HAP-1 (cell line): Measurements from ENCODE around the gene STX11.

Experiments used
- DNase-seq, 2 experiments: peaks; one replicate each; pipeline ENCODE4 v3.0.0-alpha.2; 2016 to 2020; ENCODE audit warnings: low spot score in 2 of 2
- H3K27me3 ChIP-seq: fragments of 250-450 bp; sonication (Bioruptor Pico); 2 replicates; pipeline ENCODE4 v1.5.1; 2020; ENCODE audit warnings: low read depth, mild to moderate bottlenecking, moderate library complexity
- H3K36me3 ChIP-seq: fragments of 250-450 bp; sonication (Bioruptor Pico); replicated peaks from 2 replicates; pipeline ENCODE4 v1.5.1; 2020; ENCODE audit warnings: mild to moderate bottlenecking
- H3K4me1 ChIP-seq: fragments of 250-450 bp; sonication (Bioruptor Pico); 2 replicates; pipeline ENCODE4 v1.5.1; 2020; ENCODE audit warnings: mild to moderate bottlenecking
- H3K4me3 ChIP-seq: fragments of 250-450 bp; sonication (Bioruptor Pico); 2 replicates; pipeline ENCODE4 v1.5.1; 2020; ENCODE audit warnings: mild to moderate bottlenecking, moderate library complexity
- H3K9me3 ChIP-seq: fragments of 250-450 bp; sonication (Bioruptor Pico); 2 replicates; pipeline ENCODE4 v1.5.1; 2020; ENCODE audit warnings: mild to moderate bottlenecking, moderate library complexity
- in situ Hi-C: fragments of 300-500 bp; cut with MboI; formaldehyde crosslinking; loops from 3 replicates; pipeline ENCODE4 v1.14.3; 2020; ENCODE audit warnings: low sequenced_read_pairs, inconsistent platforms, mixed read lengths

Gene STX11

GRCh38 chr6:144149558-144149893 lies 791 bp upstream of the STX11 start:
- H3K27me3 ChIP-seq, result no peaks in the 10 kb centered on the region; the same call in 1 of the 2 replicates
- peak overlapping the region; percentile 53 for H3K4me3 ChIP-seq
- in situ Hi-C loops, result no loop called here
- DNase-seq, result no peak
- no peaks in the 10 kb centered on the region for H3K36me3 ChIP-seq
- H3K9me3 ChIP-seq, result no peaks in the 10 kb centered on the region
- H3K4me1 ChIP-seq, result no peaks in the 10 kb centered on the region

GRCh38 chr6:144150710-144151657 lies 667 bp downstream of the STX11 start:
- no peaks in the 10 kb centered on the region for H3K4me1 ChIP-seq
- peak; percentile 42 to 67 for DNase-seq
- H3K9me3 ChIP-seq, result no peaks in the 10 kb centered on the region
- no peaks in the 10 kb centered on the region for H3K36me3 ChIP-seq
- H3K4me3 ChIP-seq, result peak overlapping the region; percentile 53
- no peaks in the 10 kb centered on the region; the same call in 1 of the 2 replicates for H3K27me3 ChIP-seq
- in situ Hi-C loops, result no loop called here

- H3K36me3 ChIP-seq, result no peaks in the 10 kb centered on the region
- no peaks in the 10 kb centered on the region; the same call in 1 of the 2 replicates for H3K27me3 ChIP-seq
- H3K4me3 ChIP-seq, result no peak overlapping the region
- DNase-seq, result no peak
- peaks cover 5% of the 10 kb centered on the region for H3K4me1 ChIP-seq
- in situ Hi-C loops, result no loop called here
- H3K9me3 ChIP-seq, result no peaks in the 10 kb centered on the region
Measured at GRCh38 chr6:144152334-144152900, 2.1 kb downstream of the STX11 start.

DNA sequence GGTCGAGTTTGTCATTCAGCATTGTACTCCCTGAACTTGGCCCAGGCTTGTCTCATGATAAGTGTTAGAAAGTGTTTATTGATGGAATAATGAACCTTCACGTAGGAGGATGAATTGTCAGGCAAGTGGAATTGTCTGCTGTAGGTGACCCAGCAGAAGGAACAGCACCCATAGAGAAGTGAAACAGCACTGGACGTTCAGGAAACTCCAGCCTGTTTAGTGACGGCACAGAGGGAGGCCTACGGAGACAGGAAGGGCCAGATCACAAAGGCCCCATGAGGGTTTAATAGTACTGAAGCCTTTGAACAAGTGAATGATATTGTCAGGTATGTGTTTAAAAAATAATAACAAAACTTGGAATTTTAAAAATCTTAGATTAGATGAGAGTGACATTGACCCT lies 2.9 kb downstream of the STX11 start:
- Histone ChIP-seq H3K4me1 (peaks cover 5% of the 10 kb centered on the region), H3K36me3 (no peaks in the 10 kb centered on the region), H3K4me3 (no peak overlapping the region), H3K9me3 (no peaks in the 10 kb centered on the region), H3K27me3 (no peaks in the 10 kb centered on the region; the same call in 1 of the 2 replicates)
- DNase-seq, result no peak
- in situ Hi-C loops, result no loop called here

GRCh38 chr6:144153971-144154370 lies 3.7 kb downstream of the STX11 start:
- DNase-seq, result no peak
- Histone ChIP-seq H3K27me3 (no peaks in the 10 kb centered on the region), H3K9me3 (no peaks in the 10 kb centered on the region), H3K36me3 (no peaks in the 10 kb centered on the region), H3K4me3 (no peak overlapping the region), H3K4me1 (peaks cover 5% of the 10 kb centered on the region)
- in situ Hi-C loops, result no loop called here

DNA sequence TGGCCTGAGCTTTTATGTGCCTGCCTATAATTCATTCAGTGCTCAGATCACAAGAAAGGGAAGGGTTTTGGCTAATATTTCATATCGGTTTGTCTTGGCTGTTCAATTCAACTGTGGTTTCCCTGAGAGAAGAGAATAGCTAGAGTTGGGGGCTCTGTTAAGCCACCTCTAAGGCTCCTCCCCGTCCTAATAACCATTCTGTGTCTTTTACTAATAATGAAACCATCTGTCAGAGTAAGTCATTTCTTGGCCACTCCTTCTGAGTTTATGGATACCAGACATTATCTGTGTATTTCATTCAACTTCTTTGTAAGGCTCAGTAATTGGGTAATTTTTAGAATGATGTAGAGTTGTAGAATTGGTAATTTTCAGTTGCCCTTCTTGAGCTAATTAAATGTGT lies 5.2 kb downstream of the STX11 start:
- H3K4me3 ChIP-seq, result no peak overlapping the region
- H3K27me3 ChIP-seq, result no peaks in the 10 kb centered on the region
- in situ Hi-C loops, result no loop called here
- DNase-seq, result no peak
- H3K4me1 ChIP-seq, result peaks cover 5% of the 10 kb centered on the region
- no peaks in the 10 kb centered on the region for H3K9me3 ChIP-seq
- H3K36me3 ChIP-seq, result no peaks in the 10 kb centered on the region

GRCh38 chr6:144156338-144156737 lies 6.0 kb downstream of the STX11 start:
- Histone ChIP-seq H3K36me3 (no peaks in the 10 kb centered on the region), H3K4me1 (peaks cover 5% of the 10 kb centered on the region), H3K27me3 (no peaks in the 10 kb centered on the region), H3K4me3 (no peak overlapping the region), H3K9me3 (no peaks in the 10 kb centered on the region)
- in situ Hi-C loops, result no loop called here
- DNase-seq, result no peak

- peak in 1 of 2 experiments; percentile 15 for DNase-seq
- H3K36me3 ChIP-seq, result no peaks in the 10 kb centered on the region
- H3K9me3 ChIP-seq, result no peaks in the 10 kb centered on the region
- H3K4me3 ChIP-seq, result no peak overlapping the region
- in situ Hi-C loops, result no loop called here
- peaks cover 5% of the 10 kb centered on the region for H3K4me1 ChIP-seq
- H3K27me3 ChIP-seq, result no peaks in the 10 kb centered on the region
Measured at GRCh38 chr6:144156991-144157390, 6.7 kb downstream of the STX11 start.

GRCh38 chr6:144158133-144158532 lies 7.8 kb downstream of the STX11 start:
- no peaks in the 10 kb centered on the region; the same call in 1 of the 2 replicates for H3K27me3 ChIP-seq
- peak in 1 of 2 experiments; percentile 4 for DNase-seq
- in situ Hi-C loops, result no loop called here
- H3K4me1 ChIP-seq, result peaks cover 5% of the 10 kb centered on the region
- H3K9me3 ChIP-seq, result no peaks in the 10 kb centered on the region
- H3K4me3 ChIP-seq, result no peak overlapping the region
- H3K36me3 ChIP-seq, result no peaks in the 10 kb centered on the region

DNA sequence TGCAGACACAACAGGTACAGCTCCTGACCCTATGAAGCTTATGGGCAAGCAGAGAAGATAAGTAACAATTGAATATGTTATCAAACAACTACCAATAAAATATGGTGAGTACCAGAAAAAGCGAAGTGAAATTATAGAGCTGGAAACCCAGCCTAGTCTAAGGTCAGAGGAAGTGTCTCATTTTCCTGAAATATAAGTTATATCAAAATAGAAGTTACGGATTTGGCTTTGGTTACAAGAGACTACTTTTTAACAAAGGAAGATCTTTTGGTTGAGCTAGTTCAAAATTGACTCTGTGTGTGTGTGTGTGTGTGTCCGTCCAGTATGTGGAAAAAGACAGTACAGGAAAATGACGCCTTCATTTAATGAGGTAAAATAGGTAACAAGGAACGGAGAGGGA lies 8.9 kb downstream of the STX11 start:
- in situ Hi-C loops, result no loop called here
- H3K36me3 ChIP-seq, result no peaks in the 10 kb centered on the region
- no peak for DNase-seq
- no peaks in the 10 kb centered on the region; the same call in 1 of the 2 replicates for H3K27me3 ChIP-seq
- H3K9me3 ChIP-seq, result no peaks in the 10 kb centered on the region
- peaks cover 5% of the 10 kb centered on the region for H3K4me1 ChIP-seq
- no peak overlapping the region for H3K4me3 ChIP-seq

- H3K36me3 ChIP-seq, result no peaks in the 10 kb centered on the region
- H3K27me3 ChIP-seq, result no peaks in the 10 kb centered on the region; the same call in 1 of the 2 replicates
- H3K9me3 ChIP-seq, result no peaks in the 10 kb centered on the region
- H3K4me3 ChIP-seq, result no peak overlapping the region
- peaks cover 5% of the 10 kb centered on the region for H3K4me1 ChIP-seq
- in situ Hi-C loops, result no loop called here
- DNase-seq, result no peak
Measured at GRCh38 chr6:144159742-144160141, 9.4 kb downstream of the STX11 start.

- Histone ChIP-seq H3K4me3 (no peak overlapping the region), H3K36me3 (no peaks in the 10 kb centered on the region), H3K27me3 (no peaks in the 10 kb centered on the region; the same call in 1 of the 2 replicates), H3K9me3 (no peaks in the 10 kb centered on the region), H3K4me1 (peaks cover 5% of the 10 kb centered on the region)
- DNase-seq, result peak in 1 of 2 experiments; percentile 44
- in situ Hi-C loops, result no loop called here
Measured at GRCh38 chr6:144160431-144161005, 10.2 kb downstream of the STX11 start.

GRCh38 chr6:144161975-144162374 lies 11.7 kb downstream of the STX11 start:
- Histone ChIP-seq H3K4me1 (no peaks in the 10 kb centered on the region; the same call in 1 of the 2 replicates), H3K4me3 (no peak overlapping the region), H3K36me3 (no peaks in the 10 kb centered on the region), H3K9me3 (no peaks in the 10 kb centered on the region), H3K27me3 (no peaks in the 10 kb centered on the region; the same call in 1 of the 2 replicates)
- in situ Hi-C loops, result no loop called here
- DNase-seq, result no peak

GRCh38 chr6:144162977-144163376 lies 12.7 kb downstream of the STX11 start:
- in situ Hi-C loops, result no loop called here
- Histone ChIP-seq H3K9me3 (no peaks in the 10 kb centered on the region), H3K4me3 (no peak overlapping the region), H3K36me3 (no peaks in the 10 kb centered on the region), H3K4me1 (no peaks in the 10 kb centered on the region), H3K27me3 (no peaks in the 10 kb centered on the region; the same call in 1 of the 2 replicates)
- no peak for DNase-seq
